VCaP (cell line): ENCODE data around the gene TTC9.
"Not testable (repeated sequence)": the region's sequence is repeated elsewhere in the genome, so short reads cannot be mapped to it uniquely, and the experiment has no call there.

Experiments used
- H3K27ac ChIP-seq: fragments of 450-650 bp; 2 replicates; pipeline ENCODE4 v1.5.1; 2017
- TF ChIP-seq, protein P1 (sequence below): fragments of 450-650 bp; conservative IDR thresholded peaks from 2 replicates; pipeline ENCODE4 v1.5.1; 2017; ENCODE audit warnings: mild to moderate bottlenecking, moderate library complexity

Gene TTC9

GRCh38 chr14:70701610-70702009 is 59.9 kb downstream of the TTC9 start:
- TF ChIP-seq, protein P1, sequence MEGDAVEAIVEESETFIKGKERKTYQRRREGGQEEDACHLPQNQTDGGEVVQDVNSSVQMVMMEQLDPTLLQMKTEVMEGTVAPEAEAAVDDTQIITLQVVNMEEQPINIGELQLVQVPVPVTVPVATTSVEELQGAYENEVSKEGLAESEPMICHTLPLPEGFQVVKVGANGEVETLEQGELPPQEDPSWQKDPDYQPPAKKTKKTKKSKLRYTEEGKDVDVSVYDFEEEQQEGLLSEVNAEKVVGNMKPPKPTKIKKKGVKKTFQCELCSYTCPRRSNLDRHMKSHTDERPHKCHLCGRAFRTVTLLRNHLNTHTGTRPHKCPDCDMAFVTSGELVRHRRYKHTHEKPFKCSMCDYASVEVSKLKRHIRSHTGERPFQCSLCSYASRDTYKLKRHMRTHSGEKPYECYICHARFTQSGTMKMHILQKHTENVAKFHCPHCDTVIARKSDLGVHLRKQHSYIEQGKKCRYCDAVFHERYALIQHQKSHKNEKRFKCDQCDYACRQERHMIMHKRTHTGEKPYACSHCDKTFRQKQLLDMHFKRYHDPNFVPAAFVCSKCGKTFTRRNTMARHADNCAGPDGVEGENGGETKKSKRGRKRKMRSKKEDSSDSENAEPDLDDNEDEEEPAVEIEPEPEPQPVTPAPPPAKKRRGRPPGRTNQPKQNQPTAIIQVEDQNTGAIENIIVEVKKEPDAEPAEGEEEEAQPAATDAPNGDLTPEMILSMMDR, result no peak
- H3K27ac ChIP-seq, result no peak overlapping the region

DNA sequence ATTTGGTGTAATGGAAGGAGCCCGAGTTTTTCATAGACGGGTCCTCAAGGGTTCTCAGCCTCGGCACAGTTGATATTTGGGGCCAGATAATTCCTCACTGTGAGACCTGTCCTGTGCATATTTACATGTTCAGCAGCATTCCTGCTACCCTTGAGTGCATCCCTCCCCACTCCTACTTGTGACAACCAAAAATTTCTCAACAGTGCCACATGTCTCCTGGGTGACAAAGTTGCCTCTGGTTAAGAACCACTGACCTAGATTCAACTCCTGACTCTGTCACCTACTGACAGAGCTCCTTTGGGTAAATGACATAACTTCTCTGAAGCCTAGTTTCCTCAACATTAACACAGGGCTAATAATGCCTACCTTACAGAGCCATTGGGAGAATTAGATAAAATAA is 60.4 kb downstream of the TTC9 start:
- TF ChIP-seq, protein P1, result no peak
- H3K27ac ChIP-seq, result no peak overlapping the region

GRCh38 chr14:70703621-70704168 is 62.0 kb downstream of the TTC9 start:
- not testable (repeated sequence) for H3K27ac ChIP-seq

DNA sequence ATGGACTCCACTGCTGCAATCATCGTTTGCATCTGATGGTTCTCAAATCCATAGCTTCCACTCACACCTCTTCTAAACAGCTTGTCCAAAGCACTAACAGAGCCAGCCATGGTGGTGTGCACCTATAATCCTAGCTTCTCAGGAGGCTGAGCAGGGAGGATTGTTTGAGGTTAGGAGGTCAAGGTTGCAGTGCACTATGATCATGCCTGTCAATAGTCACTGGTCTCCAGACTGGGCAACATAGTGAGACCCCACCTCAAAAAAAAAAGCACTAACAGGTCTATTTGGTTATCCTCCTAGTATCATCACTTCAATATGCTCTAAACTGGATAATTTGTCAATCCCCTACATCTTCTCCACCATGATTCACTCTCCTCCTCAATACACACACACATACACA is 63.2 kb downstream of the TTC9 start:
- TF ChIP-seq, protein P1, result no peak
- no peak overlapping the region for H3K27ac ChIP-seq

GRCh38 chr14:70706177-70706576 is 64.5 kb downstream of the TTC9 start:
- TF ChIP-seq, protein P1, result no peak
- no peak overlapping the region for H3K27ac ChIP-seq

DNA sequence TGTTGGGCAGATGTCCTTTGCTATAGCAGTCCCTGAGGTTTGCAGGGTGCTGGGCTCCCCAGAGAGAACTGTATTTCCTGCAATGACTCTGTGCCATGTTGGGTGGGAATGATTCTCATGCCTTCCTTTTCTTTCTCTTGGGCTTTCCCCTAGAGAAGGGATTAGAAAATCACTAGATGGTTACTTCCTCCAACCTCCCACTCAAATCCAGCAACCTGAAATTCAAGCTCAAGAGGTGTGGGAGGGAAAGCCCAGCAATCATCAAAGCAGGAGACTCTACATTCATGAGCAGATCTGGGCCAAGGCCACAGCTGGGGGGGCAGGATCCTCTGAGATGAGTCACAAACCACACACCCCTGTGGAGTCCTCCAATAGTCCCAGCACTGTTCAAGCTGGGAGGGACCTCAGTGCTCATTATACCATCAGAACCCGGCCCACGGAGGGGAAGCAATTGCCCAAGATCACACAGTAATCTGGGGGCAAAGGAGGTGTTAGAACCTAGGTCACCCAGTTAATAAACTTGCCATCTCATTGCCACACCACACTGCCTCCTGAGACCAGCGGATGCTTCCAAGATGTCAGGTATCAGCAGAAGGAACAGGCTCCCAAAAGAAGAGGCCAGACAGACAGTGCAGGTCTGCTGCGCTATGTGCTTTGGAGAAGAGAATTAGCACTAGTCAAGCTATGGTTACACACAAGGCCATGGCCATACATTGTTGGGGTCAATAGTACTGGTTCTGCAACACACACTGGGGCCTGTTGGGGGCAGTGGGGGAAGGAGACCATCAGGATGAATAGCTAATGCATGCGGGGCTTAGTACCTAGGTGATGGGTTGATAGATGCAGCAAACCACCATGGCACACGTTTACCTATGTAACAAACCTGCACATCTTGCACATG is 65.7 kb downstream of the TTC9 start:
- H3K27ac ChIP-seq, result no peak overlapping the region
- TF ChIP-seq, protein P1, result no peak

GRCh38 chr14:70708717-70709570 is 67.2 kb downstream of the TTC9 start:
- no peak overlapping the region for H3K27ac ChIP-seq
- TF ChIP-seq, protein P1, result no peak
